SK-N-DZ (cell line): ENCODE data around the gene SPTBN2.
"Not testable (repeated sequence)": the region's sequence is repeated elsewhere in the genome, so short reads cannot be mapped to it uniquely, and the experiment has no call there.

ENCODE experiments used
- DNase-seq: peaks from one replicate; pipeline ENCODE4 v3.0.0-alpha.2; 2015; ENCODE audit warnings: low spot score

SPTBN2 gene

DNA sequence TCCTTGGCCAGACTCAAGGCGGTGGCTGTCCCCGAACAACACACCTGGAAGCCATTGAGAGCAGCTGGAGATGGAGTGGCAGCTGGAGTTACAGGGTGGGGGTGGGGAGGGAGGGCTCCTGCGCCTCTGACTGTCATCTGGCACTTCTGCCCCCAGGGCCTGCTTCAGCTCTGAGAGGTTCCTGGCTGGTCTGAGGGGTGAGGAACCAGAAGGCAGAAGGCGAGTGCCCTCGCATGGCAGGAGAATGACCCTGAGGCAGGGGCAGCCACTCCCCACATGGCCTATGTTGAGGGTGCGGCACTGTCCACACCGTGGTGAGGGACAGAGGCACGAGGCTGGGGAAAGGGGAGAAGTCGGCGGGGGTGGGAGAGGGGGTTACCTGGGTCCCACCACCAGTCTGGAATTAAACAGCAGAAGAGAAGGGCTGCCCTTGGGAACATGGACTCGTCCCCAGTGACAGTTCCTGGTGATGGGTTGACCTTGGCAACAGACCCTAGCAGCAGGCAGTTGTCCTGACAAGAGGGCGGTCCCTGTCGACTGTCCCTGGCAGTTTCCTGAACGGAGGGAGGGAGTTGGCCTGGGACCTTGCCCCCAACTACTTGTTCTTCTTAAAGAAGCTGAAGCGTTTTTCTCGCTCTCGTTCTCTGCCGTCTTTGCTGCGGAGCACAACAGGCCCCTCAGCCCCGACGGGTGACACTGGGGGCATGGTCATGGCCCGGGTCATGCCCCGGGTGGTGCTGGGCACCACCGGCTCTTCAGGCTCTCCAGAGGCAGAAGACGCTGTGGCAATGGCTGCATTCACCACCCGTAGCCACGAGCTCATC, 43.5 kb downstream of the SPTBN2 start:
- no peak for DNase-seq

DNA sequence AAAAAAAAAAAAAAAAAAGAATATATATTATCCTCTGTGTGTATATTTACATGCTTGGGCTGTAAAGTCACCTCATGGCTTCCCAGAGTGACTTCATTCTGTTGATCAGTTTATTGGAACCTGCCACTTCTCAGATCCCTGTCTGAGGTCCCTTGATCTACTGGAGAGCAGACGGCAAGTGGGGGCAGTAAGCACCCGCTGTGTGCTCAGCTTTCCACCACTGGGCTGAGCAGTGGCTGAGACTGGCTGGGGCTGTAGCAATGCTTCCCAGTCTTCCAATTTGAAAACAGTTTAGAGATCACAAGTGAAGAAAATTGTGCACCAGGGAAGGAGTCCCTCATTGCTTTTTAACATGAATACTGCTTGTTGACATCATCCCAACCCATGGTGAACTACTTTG, 44.4 kb downstream of the SPTBN2 start:
- no peak for DNase-seq

DNA sequence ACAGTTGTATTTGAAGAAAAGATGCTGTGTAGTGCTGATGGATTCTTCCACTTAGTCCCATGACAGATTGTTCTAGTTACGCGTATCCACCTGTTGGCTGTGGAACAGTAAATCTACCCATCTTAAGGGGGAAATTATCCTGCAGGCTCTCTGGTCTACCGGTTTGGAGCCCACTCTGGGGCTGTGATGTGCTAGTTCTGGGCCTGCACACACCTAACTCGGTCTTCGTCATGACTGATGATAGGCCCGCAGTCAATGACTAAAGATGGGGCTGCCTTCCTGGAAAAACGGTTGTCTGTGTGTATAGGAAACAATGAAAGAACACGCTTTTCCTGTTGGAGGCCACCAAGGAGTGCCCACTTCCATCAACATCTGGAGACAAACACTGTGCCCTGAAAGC, 45.1 kb downstream of the SPTBN2 start:
- no peak for DNase-seq

DNA sequence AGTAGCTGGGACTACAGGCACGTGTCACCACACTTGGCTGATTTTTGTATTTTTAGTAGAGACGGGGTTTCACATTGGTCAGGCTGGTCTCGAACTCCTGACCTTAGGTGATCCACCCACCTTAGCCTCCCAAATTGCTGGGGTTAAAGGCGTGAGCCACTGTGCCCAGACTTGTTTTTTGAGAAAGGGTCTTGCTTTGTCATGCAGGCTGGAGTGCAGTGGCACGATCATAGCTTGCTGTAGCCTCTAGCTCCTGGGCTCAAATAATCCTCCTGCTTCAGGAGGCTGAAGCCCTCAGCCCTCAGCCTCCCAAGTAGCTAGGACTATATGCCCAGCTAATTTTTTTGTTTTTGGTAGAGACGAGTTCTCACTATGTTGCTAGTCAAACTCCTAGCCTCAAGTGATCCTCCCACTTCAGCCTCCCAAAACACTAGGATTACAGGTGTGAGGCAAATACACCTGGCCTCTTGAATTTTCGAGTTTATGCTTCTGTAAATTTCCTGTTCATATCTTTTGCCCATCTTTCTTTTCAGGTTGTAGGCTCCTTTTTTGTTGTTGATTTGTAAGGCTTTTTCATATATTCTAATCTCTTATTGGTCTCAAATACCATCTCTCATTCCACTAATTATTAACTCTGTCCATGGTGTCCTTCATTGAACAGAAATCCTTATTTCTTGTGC, 47.9 kb downstream of the SPTBN2 start:
- no peak for DNase-seq

DNA sequence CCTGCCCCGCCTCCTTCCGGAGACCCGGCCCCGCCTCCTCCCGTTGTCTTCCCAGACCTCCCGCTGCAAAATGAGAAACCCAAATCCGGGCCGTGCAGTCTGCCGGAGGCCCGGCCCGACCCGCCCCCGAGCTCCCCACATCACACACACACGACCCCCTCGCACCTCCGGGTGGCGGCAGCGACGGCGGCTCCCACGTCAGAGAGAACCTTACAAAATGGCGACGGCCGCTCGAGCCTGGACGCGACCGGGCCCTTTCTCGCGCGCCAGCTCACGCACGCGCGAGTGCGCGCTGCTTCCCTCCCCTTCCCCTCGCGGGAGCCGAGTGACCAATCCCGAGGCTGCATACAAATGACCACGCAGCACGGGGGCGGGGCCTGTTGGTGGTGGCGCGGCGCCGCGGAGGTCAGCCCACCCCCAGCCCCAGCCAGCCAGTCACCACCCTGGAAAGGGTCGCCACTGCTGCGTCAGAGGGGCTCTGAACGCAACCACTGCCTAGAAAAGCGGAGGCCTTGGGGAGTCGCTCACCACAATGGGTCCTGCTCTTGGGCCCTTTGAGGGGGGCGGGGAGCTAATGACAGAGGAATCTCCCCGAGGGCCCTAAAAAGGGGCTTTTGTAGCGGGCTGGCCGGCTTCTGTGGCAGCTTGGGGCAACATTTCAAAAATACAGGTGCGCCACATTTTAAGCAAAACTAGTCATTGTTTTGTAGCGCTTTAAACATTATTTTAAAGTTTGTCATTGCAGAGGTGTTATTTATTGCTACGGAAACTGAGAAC, 51.2 kb downstream of the SPTBN2 start, which contains the start of gene RBM4B:
Gene RBM4B, minus strand, starts transcription at position 289 of the 777 bp plus-strand sequence. CDS start 808 bp downstream, outside the sequence.
- DNase-seq, result peak; percentile 97

DNA sequence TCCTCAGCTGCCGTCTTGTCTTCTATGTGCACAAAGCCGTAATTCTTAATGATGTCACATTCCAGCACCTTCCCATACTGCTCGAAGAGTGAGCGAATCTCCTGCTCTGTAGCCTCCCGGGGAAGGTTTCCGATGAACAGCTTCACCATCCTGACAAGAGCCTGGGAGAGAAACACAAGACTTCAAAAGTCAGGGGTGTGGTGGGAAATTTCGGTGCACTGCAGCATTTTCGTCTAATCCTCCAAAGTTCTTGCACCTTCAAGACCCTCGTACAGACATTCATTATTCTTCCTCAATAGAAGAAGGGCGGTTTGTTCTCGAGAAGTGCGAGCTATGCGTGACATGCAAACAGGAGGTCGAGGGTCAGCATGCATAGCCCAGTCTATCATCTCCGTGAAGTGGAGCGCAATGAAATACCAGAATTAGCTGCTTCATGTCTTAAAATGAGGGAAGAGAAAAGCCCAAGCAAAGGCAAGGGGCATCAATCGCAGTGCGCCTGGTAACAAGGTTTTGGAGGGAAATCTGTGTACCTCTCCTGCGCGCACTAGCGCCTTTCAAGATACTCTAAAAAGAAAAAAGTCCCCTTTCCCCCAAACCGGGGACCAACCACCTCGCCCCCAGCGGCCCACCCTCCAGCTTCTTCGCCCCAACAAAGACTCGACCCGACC, 52.0 kb downstream of the SPTBN2 start:
- DNase-seq, result no peak

DNA sequence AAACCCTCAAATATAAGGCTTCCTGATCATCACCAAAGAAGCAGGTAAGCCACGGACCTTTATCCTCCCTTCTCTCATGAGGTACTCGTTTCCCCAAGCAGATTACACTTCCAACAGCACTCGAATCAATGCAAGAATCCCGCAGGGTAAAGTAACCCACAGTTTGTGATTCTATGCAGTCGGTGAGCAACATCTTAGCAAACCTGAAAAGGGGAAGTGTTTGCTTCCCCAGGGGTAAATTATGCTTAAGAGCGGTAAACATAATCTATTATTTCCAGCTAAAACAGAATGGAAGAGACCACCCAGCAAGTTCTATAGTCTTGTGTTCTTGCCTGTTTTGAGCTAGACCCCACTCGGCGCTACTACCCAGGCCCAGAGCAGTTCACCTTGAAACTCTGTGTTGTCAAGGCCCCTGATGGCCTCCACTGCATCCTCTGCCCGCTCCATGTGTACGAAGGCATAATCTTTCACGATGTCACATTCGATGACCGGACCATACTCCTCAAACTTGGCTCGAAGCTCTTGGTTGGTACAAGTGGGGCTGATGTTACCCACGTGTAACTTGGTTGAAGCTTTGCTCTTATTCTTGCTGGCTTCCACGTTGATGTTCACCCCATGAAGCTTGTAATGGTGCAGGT, 52.6 kb downstream of the SPTBN2 start:
- no peak for DNase-seq

DNA sequence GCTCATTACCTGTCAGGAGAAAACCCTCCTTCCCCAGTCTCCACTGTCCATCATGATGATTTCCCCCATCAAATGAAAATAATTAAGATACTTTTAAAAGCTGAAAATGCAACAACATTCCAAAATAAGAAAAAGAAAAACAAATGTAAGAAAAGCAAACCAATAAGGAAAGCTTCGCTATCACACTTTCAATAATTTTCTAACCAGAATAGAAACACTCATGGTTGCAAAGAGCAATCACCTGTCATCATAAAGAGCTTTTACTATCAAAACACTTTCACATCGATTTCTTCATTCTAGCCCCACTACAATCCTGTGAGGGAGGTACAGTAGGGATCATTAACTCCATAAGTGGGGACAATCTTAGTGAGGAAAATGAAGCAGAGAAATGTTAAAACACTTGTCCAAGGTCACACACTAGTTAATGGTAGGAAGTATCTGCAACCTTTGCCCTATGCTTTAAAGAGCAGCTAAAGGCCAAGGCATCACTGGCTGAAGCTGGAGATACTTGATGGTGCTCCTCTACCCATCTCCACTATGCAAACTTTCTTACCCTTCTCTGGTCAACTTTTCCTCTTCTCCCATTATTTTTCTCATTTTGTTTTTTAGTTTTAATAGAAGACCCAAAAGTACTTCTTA, 53.9 kb downstream of the SPTBN2 start:
- DNase-seq, result no peak

DNA sequence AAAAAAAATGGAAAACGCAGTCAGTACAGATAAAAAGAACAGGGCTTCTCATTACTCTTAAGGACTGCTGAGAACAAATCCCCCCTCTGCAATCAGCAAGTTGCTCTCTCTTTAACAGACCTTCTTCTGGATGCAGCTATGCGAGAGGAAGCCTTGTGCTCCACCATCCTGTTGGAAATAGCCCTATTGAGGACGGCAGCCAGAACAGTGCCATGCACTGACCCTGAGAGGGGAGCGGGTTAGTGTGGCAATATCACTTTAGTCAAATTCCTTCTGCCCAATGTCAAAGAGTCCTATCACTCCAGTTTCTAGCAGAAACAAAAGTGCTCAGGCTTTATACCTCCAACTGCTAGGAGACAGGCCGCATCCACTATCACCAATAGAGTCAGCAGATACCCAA, 58.2 kb downstream of the SPTBN2 start:
- no peak for DNase-seq

DNA sequence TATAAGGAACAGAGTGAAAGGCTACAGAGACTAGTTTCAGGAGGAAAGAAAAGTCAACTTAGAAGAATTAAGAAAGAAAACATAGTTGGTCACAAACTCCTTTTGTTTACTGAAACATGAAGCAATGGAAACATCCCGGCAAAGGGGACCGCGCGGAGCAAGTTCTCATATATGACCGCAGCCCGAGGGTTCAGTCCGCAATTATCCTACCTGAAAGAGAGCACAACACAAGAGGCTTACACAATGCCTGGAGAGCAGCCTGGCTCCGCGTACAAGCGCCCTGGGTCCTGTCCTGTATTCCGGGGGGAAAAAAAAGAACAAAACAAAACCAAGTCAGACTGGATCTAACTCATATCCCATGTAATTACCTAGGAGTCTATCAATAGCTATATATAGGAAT, 63.6 kb downstream of the SPTBN2 start:
- no peak for DNase-seq

DNA sequence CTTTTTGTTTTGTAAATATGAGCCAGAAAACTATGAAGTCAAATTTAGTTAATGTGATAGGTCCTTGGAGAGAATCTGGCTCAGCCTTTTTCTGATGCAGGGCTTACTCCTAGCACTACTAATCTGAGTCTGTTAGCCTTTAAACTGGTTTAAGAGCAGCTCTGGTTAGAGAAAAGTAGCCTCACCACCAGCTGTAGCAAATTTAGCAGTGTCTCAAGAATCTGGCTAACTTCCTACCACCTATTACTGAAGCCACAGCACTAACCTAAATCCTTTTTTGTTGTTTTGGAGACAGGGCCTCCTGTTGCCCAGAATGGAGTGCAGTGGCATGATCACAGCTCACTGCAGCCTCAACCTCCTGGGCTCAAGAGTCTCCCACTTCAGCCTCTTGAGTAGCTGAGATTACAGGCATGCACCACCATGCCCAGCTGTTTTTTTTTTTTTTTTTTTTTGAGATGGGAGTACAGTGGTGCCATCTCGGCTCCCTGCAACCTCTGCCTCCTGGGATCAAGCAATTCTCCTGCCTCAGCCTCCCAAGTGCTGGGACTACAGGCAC, 65.2 kb downstream of the SPTBN2 start:
- DNase-seq, result no peak

DNA sequence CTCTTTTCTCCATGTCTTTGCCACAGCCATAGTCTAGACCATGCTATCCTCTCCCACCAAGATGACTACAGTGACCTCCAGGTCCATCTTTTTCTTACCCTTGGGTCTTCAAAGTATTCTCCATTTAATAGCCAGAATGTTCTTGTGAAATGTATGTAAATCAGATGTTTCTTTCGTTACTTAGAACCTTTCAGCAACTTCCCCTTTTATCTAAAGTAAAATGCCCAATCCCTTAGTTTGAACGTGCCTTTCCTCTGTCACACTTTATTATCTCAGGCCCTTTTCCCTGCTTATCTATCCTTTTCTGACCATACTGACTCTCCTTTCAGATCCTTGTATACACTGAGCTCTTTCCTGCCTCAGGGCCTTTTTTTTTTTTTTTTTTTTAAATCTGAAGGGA, 69.3 kb downstream of the SPTBN2 start:
- no peak for DNase-seq

DNA sequence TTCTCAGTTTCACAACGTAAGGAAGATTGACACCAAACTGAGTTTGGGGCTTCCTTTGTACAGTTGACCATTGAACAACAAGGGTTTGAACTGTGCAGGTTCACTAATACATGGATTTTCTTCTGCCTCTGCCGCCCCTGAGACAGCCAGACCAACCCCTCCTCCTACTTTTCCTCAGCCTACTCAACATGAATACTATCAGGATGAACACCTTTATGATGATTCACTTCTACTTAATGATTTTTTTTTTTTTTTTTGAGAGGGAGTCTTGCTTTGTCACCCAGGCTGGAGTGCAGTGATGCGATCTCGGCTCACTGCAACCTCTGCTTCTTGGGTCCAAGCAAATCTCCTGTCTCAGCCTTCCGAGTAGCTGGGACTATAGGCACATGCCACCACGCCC, 75.9 kb downstream of the SPTBN2 start:
- DNase-seq, result no peak

DNA sequence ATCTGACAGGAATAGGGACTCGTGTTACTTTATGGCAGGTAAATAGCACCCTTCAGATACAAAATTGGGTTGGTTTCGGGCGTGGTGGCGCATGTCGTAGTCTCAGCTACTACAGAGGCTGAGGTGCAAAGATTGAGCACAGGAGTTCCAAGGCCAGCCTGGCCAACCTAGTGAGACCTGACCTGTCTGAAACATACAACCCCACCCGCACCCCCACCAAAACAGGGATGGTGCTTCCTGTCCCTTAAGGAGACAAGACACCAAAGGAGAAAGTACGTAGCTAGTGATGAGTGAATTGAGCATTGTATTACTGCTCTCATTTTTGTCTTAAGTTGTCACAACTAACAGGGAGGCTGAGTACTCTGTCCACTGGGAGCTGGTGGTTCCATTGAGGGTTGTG, 76.4 kb downstream of the SPTBN2 start:
- no peak for DNase-seq

DNA sequence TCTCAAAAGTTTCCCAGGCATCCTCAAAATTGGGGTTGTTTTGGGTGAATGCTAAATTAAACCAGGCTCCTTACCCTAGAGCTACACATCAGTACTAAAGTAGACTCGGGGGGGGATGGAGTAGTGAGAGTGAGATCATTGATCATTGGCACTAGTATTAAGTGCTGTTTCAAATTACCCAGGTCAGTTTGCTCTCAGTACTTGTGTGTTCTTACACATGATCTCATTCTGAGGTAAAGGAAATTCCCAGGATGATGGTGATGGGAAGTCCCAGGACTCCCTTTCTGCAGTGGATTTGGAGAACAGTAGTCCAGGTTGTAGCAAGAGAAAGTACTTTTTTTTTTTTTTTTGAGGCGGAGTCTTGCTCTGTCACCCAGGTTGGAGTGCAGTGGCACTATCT, 78.0 kb downstream of the SPTBN2 start:
- DNase-seq, result no peak

DNA sequence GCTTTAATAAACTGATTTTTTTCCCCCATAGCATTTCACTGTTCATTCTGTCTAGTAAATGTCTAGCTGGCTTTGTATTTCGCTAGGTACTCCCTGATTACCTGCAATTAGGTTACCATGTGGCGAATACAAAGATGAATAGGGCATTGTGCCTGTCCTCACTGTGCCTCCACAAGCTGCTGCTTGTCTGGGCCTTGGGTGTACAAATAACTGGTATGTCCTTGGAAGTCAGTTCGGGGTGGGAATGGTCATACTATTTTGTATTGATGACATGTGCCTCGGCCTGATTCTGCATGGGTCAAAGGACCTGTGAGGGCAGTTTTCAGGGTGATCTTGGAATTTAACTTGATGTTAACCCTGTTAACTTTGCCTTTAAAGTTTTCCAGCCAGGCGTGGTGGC, 79.1 kb downstream of the SPTBN2 start:
- DNase-seq, result no peak

DNA sequence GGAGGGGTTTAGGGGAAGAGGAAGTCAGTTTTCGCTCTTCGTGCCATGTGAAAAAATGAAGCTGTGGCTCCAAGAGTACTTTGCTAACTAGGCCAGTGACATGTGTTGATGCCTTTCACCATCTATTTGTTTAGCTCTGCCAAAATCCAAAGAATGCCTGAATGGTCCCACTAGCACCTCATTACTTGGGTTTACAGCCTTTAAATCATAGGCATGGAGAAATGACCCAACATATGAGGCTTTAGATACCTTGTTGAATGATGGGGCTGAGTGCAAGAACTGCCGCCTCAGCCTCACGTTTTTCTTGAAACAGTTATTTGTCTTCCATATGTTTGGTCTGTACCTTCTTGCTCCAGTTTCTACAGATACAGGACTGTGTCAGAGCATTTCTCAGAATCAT, 82.2 kb downstream of the SPTBN2 start:
- DNase-seq, result no peak

DNA sequence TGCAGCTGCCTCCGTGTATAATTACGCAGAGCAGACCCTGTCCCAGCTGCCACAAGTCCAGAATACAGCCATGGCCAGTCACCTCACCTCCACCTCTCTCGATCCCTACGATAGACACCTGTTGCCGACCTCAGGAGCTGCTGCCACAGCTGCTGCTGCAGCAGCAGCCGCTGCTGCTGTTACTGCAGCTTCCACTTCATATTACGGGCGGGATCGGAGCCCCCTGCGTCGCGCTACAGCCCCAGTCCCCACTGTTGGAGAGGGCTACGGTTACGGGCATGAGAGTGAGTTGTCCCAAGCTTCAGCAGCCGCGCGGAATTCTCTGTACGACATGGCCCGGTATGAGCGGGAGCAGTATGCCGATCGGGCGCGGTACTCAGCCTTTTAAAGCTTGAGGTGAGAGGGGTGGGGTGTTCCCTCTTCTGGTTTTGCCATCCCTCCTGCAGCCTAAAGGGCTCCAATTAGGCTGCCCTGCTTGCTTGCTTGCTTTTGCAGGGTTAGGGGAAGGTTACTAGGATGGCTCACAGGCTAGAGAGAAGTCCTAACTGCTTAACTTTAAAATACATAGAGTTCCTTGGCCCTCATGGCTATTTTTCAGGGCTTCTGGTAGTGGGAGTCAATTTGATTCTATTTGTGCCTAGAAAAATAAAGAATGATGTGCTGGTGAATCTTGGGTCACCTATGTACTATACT, 85.1 kb downstream of the SPTBN2 start:
- DNase-seq, result no peak

DNA sequence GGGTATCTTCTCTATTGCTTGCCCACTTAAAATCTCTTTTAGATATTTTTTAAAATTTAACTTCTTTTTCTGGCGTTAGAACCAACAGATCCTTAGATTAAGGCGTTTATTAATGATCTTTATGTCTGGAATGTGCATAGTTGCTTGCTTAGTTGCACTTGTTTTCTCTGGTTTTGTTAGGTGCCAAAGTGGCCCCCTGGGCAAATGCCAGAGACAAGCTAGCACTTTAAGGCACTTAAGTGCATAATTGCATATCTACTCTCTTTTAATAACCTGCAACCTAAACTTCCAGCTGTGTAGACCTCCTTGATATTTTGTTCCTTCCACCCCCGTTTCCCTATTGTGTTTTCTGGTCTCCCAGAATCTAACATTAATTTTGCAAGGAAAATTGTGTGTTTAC, 87.2 kb downstream of the SPTBN2 start:
- DNase-seq, result no peak

DNA sequence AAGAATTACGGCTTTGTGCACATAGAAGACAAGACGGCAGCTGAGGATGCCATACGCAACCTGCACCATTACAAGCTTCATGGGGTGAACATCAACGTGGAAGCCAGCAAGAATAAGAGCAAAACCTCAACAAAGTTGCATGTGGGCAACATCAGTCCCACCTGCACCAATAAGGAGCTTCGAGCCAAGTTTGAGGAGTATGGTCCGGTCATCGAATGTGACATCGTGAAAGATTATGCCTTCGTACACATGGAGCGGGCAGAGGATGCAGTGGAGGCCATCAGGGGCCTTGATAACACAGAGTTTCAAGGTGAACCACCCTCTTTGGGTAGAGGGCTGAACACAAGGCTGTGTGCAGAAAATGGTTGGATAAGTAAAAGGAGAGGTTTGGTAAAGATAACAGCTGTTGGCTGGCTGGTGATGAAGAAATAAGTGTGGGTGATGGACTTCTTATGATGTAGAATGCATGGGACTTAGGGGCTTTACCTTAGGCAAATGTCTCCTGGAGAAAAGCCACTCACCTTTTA, 89.1 kb downstream of the SPTBN2 start:
- DNase-seq, result not testable (repeated sequence)
